GM19467 (cell line): ENCODE results near the gene SPIB.
A peak's percentile ranks its signal among the peaks of the same experiment; 100 is the strongest.
"Not testable (repeated sequence)": the region's sequence is repeated elsewhere in the genome, so short reads cannot be mapped to it uniquely, and the experiment has no call there.

Experiments used
- ATAC-seq: cut with Tn5 transposase; IDR thresholded peaks from one replicate; pipeline ENCODE4 v1.9.1; 2021; ENCODE audit warnings: mild to moderate bottlenecking, moderate library complexity; ENCODE audit not compliant: unreplicated experiment

SPIB gene

GRCh38 chr19:50435221-50435620, 16.5 kb downstream of the SPIB start:
- ATAC-seq = no peak

- no peak for ATAC-seq
Observed at GRCh38 chr19:50435627-50436026, 16.9 kb downstream of the SPIB start.

- ATAC-seq = no peak
Observed at GRCh38 chr19:50437862-50438449, 19.2 kb downstream of the SPIB start.

- not testable (repeated sequence) for ATAC-seq
Observed at GRCh38 chr19:50439130-50439529, 20.4 kb downstream of the SPIB start.

GRCh38 chr19:50444059-50444458, 25.3 kb downstream of the SPIB start:
- ATAC-seq = no peak

- ATAC-seq = no peak
Observed at GRCh38 chr19:50447053-50447452, 28.3 kb downstream of the SPIB start.

GRCh38 chr19:50447750-50448149, 29.0 kb downstream of the SPIB start:
- no peak for ATAC-seq

- ATAC-seq = no peak
Observed at GRCh38 chr19:50449236-50449899, 30.6 kb downstream of the SPIB start.

GRCh38 chr19:50450369-50451222, 31.9 kb downstream of the SPIB start:
- ATAC-seq = no peak

GRCh38 chr19:50451223-50451534, 32.4 kb downstream of the SPIB start:
- no peak for ATAC-seq

- ATAC-seq = no peak
Observed at GRCh38 chr19:50453243-50453642, 34.5 kb downstream of the SPIB start.

GRCh38 chr19:50455992-50456391, 37.3 kb downstream of the SPIB start:
- no peak for ATAC-seq

GRCh38 chr19:50457300-50457699, 38.6 kb downstream of the SPIB start:
- no peak for ATAC-seq

GRCh38 chr19:50458396-50459066, 39.8 kb downstream of the SPIB start:
- no peak for ATAC-seq

- no peak for ATAC-seq
Observed at GRCh38 chr19:50459067-50459456, 40.3 kb downstream of the SPIB start.

GRCh38 chr19:50459638-50460037, 40.9 kb downstream of the SPIB start:
- no peak for ATAC-seq

GRCh38 chr19:50460161-50460765, 41.5 kb downstream of the SPIB start:
- no peak for ATAC-seq

GRCh38 chr19:50461066-50461875, 42.5 kb downstream of the SPIB start:
- peak; percentile 44 for ATAC-seq

- no peak for ATAC-seq
Observed at GRCh38 chr19:50462970-50463369, 44.2 kb downstream of the SPIB start.

- no peak for ATAC-seq
Observed at GRCh38 chr19:50464348-50464747, 45.6 kb downstream of the SPIB start.
